HUDEP-2 (cell line): ENCODE measurements around the gene C3orf33.

Source experiments
- DNase-seq, 76 experiments: peaks; one replicate each; lab custom pipeline; 2025; ENCODE audit not compliant: unreplicated experiment in 76 of 76; lab: John Stamatoyannopoulos, UW

The C3orf33 gene

DNA sequence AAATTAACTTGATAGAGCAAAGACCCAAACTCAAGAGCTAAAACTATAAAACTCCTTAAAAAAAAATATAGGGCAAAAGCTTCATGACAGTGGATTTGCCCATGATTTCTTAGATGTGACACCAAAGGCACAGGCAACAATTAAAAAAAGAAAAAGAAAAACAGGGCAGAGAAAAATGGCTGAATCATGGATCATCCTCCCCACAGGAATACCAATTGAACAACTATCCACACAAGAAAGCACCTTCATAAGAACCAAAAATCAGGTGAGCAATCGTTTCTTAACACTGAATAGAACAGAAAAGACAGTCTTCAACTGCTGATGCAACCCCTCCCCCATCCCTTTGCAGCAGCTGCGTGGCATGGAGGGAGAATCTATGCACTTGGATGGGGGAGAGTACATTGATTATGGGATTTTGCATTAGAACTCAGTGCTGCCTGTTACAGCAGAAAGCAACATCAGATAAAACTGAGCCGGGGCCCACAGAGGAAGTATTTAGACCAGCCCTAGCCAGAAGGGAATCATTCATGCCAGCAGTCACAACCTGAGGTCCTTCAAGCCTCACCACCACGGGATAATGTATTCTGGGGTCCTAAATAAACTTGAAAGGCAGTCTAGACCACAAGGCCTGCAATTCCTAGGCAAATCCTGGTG lies 15.7 kb downstream of the C3orf33 start:
- DNase-seq = peak in 10 of 76 experiments; percentile 1 to 30 (median 12)

DNA sequence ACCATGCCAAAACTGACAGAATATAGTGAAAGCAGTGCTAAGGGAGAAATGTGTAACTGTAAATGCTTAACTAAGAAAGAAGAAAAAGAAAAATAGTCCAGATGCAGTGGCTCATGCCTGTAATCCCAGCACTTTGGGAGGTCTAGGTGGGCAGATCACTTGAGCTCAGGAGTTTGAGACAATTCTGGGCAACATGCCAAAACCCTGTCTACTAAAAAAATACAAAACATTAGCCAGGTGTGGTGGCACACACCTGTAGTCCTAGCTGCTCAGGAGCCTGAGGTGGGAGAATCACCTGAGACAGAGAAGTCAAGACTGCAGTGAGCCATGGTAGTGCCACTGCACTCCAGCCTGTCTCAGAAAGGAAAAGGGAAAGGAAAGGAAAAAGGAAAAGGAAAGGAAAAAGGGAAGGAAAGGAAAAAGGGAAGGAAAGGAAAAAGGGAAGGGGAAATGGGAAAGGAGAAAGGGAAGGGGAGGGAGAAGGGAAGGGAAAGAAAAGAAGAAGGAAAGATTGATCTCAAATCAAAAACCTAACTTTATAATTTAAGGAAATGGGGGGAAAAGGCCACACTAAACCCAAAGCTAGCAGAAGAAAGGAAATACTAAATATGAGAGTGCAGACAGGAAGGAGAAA lies 20.3 kb downstream of the C3orf33 start:
- no peak for DNase-seq

DNA sequence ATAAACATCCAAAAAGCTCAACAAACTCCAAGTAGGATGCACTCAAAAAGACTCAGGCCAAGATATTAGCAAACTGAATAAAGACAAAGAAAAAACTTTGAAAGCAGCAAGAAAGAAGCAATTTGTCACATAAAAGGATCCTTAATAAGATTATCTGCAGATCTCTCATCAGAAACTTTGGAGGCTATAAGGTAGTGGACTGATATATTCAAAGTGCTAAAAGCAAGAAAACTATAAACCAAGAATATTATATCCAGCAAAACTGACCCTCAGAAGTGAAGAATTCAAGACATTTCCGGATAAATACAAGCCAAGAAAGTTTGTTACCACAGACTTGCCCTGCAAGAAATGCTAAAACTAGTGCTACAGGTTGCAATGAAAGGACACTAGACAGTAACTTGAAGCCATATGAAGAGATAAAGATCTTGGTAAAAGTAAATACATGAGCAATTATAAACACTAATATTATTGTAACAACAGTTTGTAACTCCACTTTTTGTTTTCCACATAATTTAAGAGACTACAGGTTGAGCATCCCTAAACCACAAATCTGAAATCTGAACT lies 23.6 kb downstream of the C3orf33 start:
- DNase-seq = no peak

DNA sequence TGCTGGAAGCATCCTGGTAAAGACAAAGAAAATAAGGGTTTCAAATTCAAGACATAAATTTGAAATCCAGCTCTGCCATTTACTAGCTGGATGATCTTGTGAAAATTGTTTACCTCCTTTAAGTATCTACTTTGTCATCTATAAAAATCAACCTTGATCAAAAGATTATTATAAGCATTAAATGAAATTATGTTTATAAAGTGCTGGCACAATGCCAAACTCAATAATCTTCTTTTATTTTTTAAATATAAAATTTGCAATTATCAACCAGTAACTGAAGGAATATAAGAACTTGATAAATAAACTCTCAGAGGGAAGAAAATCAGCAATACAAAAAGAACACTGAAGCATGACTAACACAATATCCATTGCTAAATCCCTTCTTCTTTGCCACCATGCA lies 25.8 kb downstream of the C3orf33 start:
- no peak for DNase-seq

DNA sequence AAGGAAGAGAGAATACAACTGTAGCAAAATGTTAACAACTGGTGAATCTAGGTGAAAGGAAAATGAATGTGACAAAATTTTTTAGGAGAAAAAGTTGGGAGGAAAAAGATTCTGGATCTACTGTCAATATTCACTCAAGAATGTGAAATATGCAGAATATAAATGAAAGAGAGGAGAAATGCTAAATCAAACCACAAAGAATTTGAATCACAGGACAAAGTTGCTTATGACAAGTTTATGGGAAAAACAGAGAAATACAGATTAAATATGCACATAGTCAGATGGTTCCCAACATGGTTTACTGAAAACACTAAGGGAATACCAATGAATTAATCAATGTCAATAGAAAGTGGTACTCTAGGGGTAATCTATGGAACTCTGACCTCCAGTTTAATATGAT lies 27.6 kb downstream of the C3orf33 start:
- DNase-seq = no peak

DNA sequence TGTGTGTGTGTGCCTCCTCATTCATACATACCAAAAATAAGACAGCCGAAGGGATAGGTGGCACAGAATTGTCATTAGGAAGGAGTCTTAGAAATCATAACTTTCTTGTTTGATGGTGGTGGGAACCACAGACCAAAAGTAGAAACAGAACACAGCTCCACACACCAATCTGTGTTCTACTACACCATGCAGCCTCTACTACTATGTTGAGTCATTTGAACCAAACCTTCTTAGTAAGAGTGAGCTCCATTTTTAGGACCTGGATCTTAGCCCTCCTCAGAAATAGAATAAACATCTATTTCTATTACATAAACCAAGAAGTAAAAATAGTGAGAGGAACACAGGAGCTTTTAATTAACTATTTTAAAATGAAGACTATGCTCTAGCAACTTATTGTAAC lies 33.3 kb downstream of the C3orf33 start:
- DNase-seq = no peak

DNA sequence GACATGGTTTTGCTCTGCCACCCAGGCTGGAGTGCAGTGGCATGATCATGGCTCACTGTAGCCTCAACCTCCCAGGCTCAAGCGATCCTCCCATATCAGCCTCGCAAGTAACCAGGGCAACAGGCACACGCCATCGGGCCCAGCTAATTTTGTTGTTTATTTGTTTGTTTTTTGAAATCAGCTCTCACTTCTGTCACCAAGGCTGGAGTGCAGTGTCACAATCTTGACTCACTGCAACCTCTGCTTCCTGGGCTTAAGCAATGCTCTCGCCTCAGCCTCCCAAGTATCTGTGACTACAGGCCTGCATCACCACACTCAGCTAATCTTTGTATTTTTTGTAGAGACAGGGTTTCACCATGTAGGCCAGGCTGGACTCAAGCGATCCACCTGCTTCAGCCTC lies 35.0 kb downstream of the C3orf33 start:
- DNase-seq = no peak

DNA sequence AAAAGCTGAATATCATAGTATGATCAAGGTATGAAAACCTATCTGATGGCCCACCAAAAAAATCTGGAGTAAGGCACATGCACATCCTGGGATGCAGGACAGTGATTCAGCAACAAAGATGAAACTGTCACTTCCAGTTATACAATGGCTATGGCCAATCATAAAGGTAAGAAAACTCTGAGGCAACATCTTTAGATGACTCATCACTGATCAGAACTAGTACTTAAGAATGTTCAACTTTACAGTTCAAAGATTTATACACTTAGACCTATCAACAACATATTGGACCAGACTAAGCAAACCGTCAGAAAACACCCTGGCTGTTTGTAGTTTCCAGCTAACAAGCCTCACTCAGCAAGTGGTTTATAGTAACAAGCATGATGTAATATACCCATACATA lies 39.9 kb downstream of the C3orf33 start:
- DNase-seq = no peak

DNA sequence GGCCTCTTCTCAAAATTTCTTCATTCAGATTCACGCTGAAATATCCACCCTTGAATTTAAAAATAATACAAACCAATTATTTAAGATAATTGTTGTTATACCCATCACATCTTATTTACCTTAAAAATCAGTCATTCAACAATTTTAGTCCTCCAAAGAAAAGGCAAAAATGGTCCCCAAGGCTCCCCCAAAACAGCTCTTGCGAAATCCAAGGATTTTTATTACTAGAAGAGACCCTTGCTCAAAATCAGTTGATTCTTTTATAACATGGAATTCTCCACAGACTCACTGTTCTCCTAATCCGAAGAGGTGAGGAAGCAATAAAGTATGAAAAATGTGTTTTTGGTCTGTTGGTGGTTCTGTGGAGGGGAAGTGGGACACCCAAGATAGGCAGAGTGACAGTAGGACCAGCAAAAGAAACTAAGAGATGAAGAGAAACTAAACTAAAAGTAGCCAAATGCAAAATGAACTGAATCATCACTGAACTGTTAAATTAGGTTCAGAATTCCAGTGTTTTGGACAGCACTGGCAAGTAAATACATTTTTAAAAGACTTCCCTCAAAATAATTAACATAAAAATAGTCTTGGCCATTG lies 42.1 kb downstream of the C3orf33 start:
- no peak for DNase-seq

DNA sequence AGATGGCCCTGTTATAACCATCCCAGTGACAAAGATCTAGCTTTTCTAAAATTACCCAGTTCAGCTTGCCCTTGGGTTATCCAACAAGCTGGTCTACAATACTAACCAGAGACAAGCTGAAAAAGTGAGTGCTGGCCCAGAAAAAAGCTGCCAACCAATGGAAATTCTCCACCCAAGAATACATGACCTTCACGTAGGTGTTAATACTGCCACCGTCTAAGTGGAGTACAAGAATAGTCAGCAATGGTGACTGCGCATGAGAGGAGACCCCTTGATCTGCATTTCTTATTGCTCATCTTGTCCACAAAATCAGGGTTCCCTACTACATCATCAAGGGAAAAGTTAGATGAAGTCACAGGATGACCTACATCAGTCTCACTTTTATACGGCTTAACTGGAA lies 45.4 kb downstream of the C3orf33 start:
- DNase-seq = no peak

DNA sequence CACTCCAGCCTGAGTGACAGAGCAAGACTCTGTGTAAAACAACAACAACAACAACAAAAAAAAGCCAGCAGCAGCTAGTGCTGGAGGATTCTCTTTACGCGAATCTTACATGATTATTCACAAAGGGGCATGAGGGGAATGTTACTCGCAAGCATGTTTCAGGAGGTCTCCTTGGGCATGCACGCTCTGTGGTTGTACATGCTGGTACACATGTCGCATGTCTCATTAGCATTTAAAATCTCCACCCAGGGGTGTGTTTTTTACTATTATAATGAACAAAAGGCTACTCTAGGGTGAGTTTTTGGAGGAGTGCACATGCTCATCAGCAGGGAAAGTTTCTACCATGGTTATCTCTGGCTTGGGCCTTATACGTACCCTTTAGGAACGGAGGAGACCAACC lies 48.5 kb downstream of the C3orf33 start:
- DNase-seq = no peak

DNA sequence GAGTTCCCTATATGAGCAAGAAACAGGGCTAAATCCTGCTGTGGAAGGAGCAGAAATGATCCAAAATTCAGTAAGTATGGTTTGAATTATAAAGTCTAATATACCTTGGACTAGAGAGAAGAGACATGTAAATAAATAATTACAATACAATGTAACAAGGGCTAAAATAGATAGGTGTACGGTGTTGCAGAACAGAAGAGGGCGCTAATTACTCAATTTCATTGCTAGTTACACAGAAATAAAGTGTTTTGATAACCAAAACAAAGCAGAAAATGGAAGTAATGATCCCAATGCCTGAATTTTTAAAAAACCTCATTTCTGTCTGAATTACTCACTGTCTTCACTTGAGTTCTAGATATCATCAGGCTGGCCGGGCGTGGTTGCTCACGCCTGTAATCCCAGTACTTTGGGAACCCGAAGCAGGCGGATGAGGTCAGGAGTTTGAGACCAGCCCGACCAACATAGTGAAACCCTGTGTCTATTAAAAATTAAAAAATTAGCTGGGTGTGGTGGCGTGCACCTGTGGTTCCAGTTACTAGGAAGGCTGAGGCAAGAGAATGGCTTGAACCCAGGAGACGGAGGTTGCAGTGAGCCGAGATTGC lies 52.9 kb downstream of the C3orf33 start:
- peak in 27 of 76 experiments; percentile 1 to 52 (median 19) for DNase-seq

DNA sequence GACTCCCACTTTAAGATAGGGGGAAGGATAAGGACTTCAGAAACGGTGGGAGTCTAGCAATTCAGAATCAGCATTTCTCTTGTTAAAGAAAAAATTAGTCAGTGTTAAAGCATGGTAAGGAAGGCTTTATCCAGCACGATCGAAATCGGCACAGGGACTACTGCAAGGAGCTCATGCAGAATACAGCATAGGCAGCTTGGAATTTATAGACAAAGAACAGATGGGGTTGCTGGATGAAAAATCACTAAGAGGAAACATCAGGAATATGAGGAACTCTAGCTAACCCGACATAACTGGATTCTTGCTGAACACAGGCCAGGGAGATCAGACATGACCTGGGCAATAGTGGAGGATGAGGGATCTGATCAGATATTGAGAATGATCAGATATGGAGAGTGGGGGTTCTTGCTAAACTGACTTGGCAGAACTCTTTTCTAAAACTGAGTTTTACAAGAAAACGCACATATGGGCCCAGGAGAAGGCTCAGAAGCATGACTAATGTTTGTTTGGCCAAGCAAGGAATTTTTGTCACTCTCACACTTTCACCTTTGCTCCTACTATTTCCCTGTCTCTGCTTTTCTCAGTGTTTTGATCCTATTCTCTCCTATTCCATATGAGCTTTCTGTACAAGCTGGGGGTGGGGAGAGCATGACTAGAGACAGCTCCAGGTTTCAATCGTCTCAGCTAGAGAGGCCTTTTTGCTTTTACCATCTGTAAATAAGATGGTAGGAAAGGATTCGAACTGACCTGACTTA lies 57.3 kb downstream of the C3orf33 start:
- DNase-seq = no peak

DNA sequence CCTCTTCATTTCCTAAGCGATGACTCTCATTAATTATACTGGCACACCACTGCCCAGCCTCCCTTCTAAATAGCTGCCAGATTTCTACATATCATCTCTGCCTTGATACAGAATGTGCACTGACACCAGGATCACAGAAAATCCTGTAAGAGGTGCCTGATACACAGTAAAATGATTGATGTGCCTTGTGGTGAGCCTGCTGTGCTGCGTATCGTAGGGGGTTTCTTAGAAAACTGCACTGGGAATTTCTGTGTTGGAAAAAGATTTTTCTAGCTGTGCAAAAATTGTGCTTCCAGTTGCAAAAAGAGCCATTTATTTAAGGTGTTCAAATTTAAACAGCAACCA lies 58.2 kb downstream of the C3orf33 start:
- DNase-seq = no peak

DNA sequence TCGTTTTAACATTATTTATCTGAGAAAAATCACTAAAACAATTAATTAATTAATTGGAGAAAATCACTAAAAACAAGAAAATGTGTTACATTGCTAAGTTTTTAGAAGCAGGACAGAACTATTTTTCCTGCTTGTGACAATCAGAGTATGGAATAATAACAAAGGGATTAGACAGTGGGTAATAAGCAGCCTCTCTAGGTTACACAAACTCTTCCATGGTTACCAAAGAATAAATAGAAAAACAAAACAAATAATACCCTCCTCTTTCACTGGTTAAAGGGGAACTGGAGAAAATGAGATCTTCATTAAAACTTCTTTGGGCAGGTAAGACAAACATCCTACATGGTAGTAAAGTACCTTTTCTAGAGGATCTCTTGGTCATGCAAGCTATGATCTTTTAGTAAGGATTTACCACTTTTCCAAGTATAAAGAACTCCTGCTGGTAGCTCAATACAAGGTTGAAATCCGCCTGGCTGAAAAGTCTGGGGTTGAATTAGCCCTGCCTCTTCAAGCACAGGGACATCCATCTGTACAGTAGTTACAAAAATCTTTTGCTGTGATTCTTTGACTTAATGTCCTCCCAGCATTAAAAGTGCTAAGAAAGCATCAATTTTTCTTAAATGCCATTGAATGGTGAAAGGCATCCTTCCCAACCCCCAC lies 58.7 kb downstream of the C3orf33 start:
- no peak for DNase-seq

DNA sequence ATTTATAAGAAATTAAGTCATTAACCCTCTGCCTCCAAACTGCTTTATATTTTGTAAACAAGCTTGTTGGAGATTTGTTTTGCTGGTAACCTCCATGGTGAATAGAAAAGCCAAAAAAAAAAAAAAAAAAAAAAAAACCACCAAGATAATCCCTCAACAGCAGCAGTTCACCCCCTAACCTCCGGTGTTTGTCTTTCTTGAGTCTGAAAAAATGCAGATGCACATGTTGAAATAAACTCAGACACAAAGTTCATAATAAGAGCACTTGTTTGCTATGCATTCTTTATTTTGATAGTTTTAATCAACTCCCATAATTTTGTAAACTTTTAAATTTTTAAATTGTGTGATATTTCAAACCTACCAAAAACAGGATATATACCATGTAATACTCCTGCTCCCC lies 59.4 kb downstream of the C3orf33 start:
- DNase-seq = no peak

DNA sequence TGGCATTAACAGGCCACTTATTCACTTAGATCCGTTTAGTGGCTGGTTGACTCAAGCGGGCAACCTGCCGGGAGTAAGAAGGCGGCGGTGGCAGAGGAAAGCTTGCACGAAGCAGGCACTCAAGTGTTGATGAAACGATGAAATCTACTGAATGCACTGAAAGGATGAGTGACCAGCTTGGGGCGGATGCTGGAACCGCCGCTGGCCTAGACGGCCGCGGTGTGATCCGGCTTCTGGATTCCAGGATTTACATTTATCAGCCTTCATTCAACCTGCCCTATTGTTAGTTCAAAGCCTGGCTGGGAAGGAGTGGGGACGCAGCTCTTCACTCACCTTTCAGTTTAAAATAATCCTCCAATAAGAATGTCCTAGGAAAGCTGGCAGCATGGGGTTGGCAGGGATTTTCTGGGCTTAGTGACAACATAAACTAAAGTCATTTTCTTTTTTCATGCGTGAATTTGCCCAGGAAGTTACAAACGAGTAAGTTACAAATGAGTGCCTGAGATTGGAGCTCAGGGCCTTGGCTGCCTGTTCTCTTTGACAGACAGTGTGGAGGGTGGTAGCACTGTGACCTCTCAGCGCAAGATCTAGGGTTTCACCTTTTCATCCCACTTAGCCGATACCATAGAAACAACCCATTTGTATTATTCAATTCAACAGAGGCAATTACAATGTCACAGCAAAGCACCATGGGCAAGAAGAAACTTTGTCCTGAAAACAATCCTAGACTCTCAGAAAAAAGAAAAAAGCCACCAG lies 60.1 kb downstream of the C3orf33 start:
- no peak for DNase-seq

DNA sequence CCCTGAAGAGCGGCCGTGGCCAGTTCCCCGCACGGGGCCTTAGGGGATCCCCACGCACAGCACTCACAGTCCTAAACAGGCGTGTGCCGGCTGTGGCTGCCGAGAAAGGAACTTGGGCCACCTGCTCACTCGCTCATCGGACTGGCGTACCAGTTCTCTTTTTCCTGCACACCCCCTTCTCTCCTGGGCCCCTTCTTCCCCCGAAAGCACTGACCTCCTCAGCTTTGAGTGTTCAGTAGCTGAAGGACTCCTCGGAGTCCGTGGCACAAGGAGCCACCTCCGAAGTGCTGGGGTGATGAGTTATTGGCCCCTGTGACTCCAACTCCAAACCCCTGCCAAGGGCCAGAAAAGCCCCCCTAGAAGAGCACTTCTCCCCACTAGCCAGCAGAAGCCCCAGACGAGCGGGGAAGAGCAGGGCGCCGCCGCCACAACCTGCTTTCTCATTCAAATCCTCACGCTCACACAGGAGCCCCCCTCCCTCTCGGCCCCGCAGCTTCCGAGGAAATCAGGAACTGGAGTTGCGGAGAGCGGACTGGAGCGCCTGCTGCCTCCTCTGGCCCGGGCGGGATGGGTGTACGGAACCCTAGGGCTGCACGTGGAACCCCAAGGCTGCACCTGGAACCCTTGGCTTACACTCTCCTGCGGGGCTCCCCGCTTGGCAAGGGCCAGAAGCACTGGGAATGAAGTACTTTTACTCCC lies 61.3 kb downstream of the C3orf33 start, which contains the start of gene PLCH1:
TSS of gene PLCH1 (minus strand) at position 446 of the 699 bp plus-strand sequence. CDS start 40,847 bp downstream, outside the sequence.
- peak in 8 of 76 experiments; percentile 2 to 27 (median 4) for DNase-seq
